Measurements from ENCODE around the gene CYB5B.

Gene CYB5B

GRCh38 chr16:69463876-69464275, 39.5 kb downstream of the CYB5B start:
- ChIA-PET CTCF (no interaction called here), POLR2A (no interaction called here)
- DNase-seq (ENCODE audit: extremely low spot score), result no peak
- no peak for TF ChIP-seq TARDBP (IDR thresholded peaks at IDR 0.05)
- TF ChIP-seq HDGF (IDR thresholded peaks at IDR 0.05; ENCODE audit: borderline replicate concordance), result no peak
- TF ChIP-seq ELF4 (IDR thresholded peaks at IDR 0.05), result no peak
- no peak for TF ChIP-seq ARNT (IDR thresholded peaks at IDR 0.05)
- TF ChIP-seq FOXK2 (IDR thresholded peaks at IDR 0.05), result no peak
- TF ChIP-seq LEF1 (IDR thresholded peaks at IDR 0.05; ENCODE audit: borderline replicate concordance), result no peak
- TF ChIP-seq CTBP1 (IDR thresholded peaks at IDR 0.05; ENCODE audit: borderline replicate concordance), result no peak
- TF ChIP-seq PKNOX1 (IDR thresholded peaks at IDR 0.05), result no peak
- TF ChIP-seq FOXA1 (IDR thresholded peaks at IDR 0.05), result no peak
- no peak for TF ChIP-seq SUZ12 (IDR thresholded peaks at IDR 0.05)
- TF ChIP-seq FOXM1 (IDR thresholded peaks at IDR 0.05; ENCODE audit: borderline replicate concordance), result no peak
- TF ChIP-seq L3MBTL2 (conservative IDR thresholded peaks at IDR 0.05), result no peak
- TF ChIP-seq ZNF384 (IDR thresholded peaks at IDR 0.05), result no peak
- no peak for TF ChIP-seq NFRKB (IDR thresholded peaks at IDR 0.05)
- TF ChIP-seq SP1 (IDR thresholded peaks at IDR 0.05), result no peak
- no peak for TF ChIP-seq BHLHE40 (IDR thresholded peaks at IDR 0.05; ENCODE audit: borderline replicate concordance)

- TF ChIP-seq L3MBTL2 (conservative IDR thresholded peaks at IDR 0.05) (no peak), HDGF (IDR thresholded peaks at IDR 0.05; ENCODE audit: borderline replicate concordance) (no peak), CTBP1 (IDR thresholded peaks at IDR 0.05; ENCODE audit: borderline replicate concordance) (no peak)
- CTCF ChIA-PET, result no interaction called here
- no peak for DNase-seq (ENCODE audit: extremely low spot score)
- POLR2A ChIA-PET, result interaction anchor here (1.0 to 1.4 kb wide), 3 partner anchors 12 to 297 kb away, joined by 3 to 4 read pairs (median 3); partner anchors contain the start of gene WWP2
These were observed 40.8 kb downstream of the CYB5B start for GRCh38 chr16:69465083-69465721.

GRCh38 chr16:69465881-69466280, 41.5 kb downstream of the CYB5B start:
- ChIA-PET CTCF (no interaction called here), POLR2A (interaction anchor here (1.0 to 1.4 kb wide), 3 partner anchors 11 to 296 kb away, joined by 3 to 4 read pairs (median 3); partner anchors contain the start of gene WWP2)
- no peak for DNase-seq (ENCODE audit: extremely low spot score)
- no peak for TF ChIP-seq FOXK2 (IDR thresholded peaks at IDR 0.05)
- no peak for TF ChIP-seq PKNOX1 (IDR thresholded peaks at IDR 0.05)
- no peak for TF ChIP-seq ARNT (IDR thresholded peaks at IDR 0.05)

- TF ChIP-seq TARDBP (IDR thresholded peaks at IDR 0.05) (no peak), NFRKB (IDR thresholded peaks at IDR 0.05) (no peak), CTBP1 (IDR thresholded peaks at IDR 0.05; ENCODE audit: borderline replicate concordance) (no peak), ZNF384 (IDR thresholded peaks at IDR 0.05) (no peak), BHLHE40 (IDR thresholded peaks at IDR 0.05; ENCODE audit: borderline replicate concordance) (no peak), PKNOX1 (IDR thresholded peaks at IDR 0.05) (no peak)
- ChIA-PET POLR2A (no interaction called here), CTCF (no interaction called here)
- no peak for DNase-seq (ENCODE audit: extremely low spot score)
These were observed 42.1 kb downstream of the CYB5B start for GRCh38 chr16:69466547-69466946.

GRCh38 chr16:69467080-69467479, 42.7 kb downstream of the CYB5B start:
- TF ChIP-seq L3MBTL2 (conservative IDR thresholded peaks at IDR 0.05) (no peak), SP1 (IDR thresholded peaks at IDR 0.05) (no peak), FOXA1 (IDR thresholded peaks at IDR 0.05) (no peak), HDGF (IDR thresholded peaks at IDR 0.05; ENCODE audit: borderline replicate concordance) (no peak), NFRKB (IDR thresholded peaks at IDR 0.05) (no peak), LEF1 (IDR thresholded peaks at IDR 0.05; ENCODE audit: borderline replicate concordance) (no peak), ARNT (IDR thresholded peaks at IDR 0.05) (no peak), BHLHE40 (IDR thresholded peaks at IDR 0.05; ENCODE audit: borderline replicate concordance) (no peak), TARDBP (IDR thresholded peaks at IDR 0.05) (no peak), ELF4 (IDR thresholded peaks at IDR 0.05) (no peak), CTBP1 (IDR thresholded peaks at IDR 0.05; ENCODE audit: borderline replicate concordance) (no peak), FOXM1 (IDR thresholded peaks at IDR 0.05; ENCODE audit: borderline replicate concordance) (no peak)
- POLR2A ChIA-PET, result no interaction called here
- CTCF ChIA-PET, result no interaction called here
- DNase-seq (ENCODE audit: extremely low spot score), result no peak

- ChIA-PET CTCF (interaction anchor here (0.6 kb wide), 1 partner anchor 24 kb away, joined by 3 read pairs; no protein-coding TSS in a partner anchor), POLR2A (no interaction called here)
- DNase-seq (ENCODE audit: extremely low spot score), result no peak
- TF ChIP-seq CTBP1 (IDR thresholded peaks at IDR 0.05; ENCODE audit: borderline replicate concordance) (no peak), SP1 (IDR thresholded peaks at IDR 0.05) (no peak), NFRKB (IDR thresholded peaks at IDR 0.05) (no peak), TARDBP (IDR thresholded peaks at IDR 0.05) (no peak), ELF4 (IDR thresholded peaks at IDR 0.05) (no peak), LEF1 (IDR thresholded peaks at IDR 0.05; ENCODE audit: borderline replicate concordance) (no peak), BHLHE40 (IDR thresholded peaks at IDR 0.05; ENCODE audit: borderline replicate concordance) (no peak)
These were observed 43.2 kb downstream of the CYB5B start for GRCh38 chr16:69467531-69468204.
